ENCODE measurements around the gene LRRN2. TPM values are rescaled to one million over a fixed set of nuclear protein-coding genes. Genes with fewer than 3 reads are reported as not detected.
"Not testable (repeated sequence)": the region's sequence is repeated elsewhere in the genome, so short reads cannot be mapped to it uniquely, and the experiment has no call there.

The LRRN2 gene
- total and polyA plus RNA-seq, 5 donors from 2014 or later, result 0.02 to 0.03 TPM; not detected in 3

DNA sequence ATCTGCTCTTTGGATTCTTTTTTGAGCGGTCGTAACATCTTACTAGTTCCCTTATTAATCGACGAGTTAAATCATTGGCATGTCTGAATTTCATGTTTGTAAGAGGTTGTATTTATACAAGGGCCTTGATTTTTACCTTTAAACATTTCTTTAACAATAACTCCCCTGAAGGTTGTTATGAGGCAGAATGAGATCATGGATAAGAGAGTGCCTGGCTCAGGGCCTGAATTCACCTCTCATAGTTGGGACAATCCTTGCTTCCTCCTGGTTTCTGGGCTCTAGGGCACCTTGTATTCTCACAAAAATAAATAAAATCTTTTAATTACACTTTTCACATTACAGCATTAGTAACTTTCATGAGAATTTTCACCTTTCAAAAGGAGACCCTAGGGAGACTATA lies 113.9 kb downstream of the LRRN2 start:
- Histone ChIP-seq H3K9me3 (ENCODE audit: control insufficient read depth in 2 of 2, low read length in 2 of 2) (no peaks in the 10 kb centered on the region), H3K4me3 (ENCODE audit: low read depth, low read length) (no peak overlapping the region), H3K36me3 (ENCODE audit: control insufficient read depth, insufficient read depth, low read length) (peaks cover 32% of the 10 kb centered on the region), H3K27me3 (ENCODE audit: control insufficient read depth, insufficient read depth, low read length) (no peaks in the 10 kb centered on the region), H3K27ac (ENCODE audit: insufficient read depth, low read length, poor library complexity, severe bottlenecking) (no peak overlapping the region), H3K4me1 (ENCODE audit: control insufficient read depth, insufficient read depth, low read length, poor library complexity, severe bottlenecking) (no peaks in the 10 kb centered on the region)
- Mint-ChIP-seq H3K27ac (no peak overlapping the region), H3K27me3 (no peaks in the 10 kb centered on the region), H3K4me1 (peaks cover 0 to 8% (median 0%) of the 10 kb centered on the region in 4 donors), H3K9me3 (no peaks in the 10 kb centered on the region), H3K36me3 (peaks cover 43% of the 10 kb centered on the region), H3K4me3 (no peak overlapping the region)
- DNase-seq (no peak), ATAC-seq (ENCODE audit: low read depth in 2 of 2) (no peak)

DNA sequence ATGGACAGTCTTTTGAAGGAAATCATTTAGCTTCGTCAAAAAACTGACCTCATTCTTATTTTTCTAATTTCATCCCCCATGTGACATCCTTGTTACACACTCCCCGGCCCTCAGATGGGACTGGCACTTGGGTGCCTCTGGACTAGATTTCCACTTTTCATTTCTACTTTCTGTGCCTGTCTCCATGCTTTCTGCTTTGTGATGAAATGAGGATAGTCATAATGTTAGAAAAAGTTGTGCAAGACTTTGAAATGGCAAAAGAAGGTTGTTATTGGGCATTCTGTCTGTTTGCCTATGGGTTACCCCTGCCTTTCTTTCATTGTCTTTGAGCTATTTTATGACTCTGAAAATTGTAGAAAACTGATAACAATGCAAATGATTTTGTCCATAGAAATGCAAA lies 114.4 kb downstream of the LRRN2 start:
- H3K36me3 ChIP-seq (ENCODE audit: control insufficient read depth, insufficient read depth, low read length), result peaks cover 32% of the 10 kb centered on the region
- H3K4me3 Mint-ChIP-seq, result no peak overlapping the region

DNA sequence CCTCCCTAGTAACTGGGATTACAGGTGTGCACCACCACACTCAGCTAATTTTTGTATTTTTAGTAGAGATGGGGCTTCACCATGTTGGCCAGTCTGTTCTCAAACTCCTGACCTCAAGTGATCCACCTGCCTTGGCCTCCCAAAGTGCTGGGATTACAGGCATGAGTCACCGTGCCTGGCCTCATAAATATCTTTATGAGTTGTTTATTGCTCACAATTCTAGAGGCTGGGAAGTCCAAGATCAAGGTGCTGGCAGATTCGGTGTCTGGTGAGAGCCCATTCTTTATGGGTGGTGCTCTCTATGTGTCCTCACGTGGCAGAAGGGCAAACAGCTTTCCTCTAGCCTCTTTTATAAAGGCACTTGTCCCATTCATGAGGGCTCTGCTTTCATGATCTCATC lies 115.5 kb downstream of the LRRN2 start:
- ATAC-seq (ENCODE audit: low read depth in 2 of 2); H3K27ac ChIP-seq (ENCODE audit: insufficient read depth, low read length, poor library complexity, severe bottlenecking); H3K27me3 Mint-ChIP-seq; DNase-seq; H3K4me3 Mint-ChIP-seq; H3K9me3 ChIP-seq (ENCODE audit: control insufficient read depth in 2 of 2, low read length in 2 of 2); H3K9me3 Mint-ChIP-seq; H3K27me3 ChIP-seq (ENCODE audit: control insufficient read depth, insufficient read depth, low read length); H3K4me1 ChIP-seq (ENCODE audit: control insufficient read depth, insufficient read depth, low read length, poor library complexity, severe bottlenecking); H3K4me3 ChIP-seq (ENCODE audit: low read depth, low read length): not testable (repeated sequence)
- H3K36me3 ChIP-seq (ENCODE audit: control insufficient read depth, insufficient read depth, low read length), result peaks cover 32% of the 10 kb centered on the region
- H3K27ac Mint-ChIP-seq, result peak overlapping the region in 1 of 3 donors; percentile 30
- H3K4me1 Mint-ChIP-seq, result peaks cover 3 to 11% (median 8%) of the 10 kb centered on the region in 4 donors
- peaks cover 46% of the 10 kb centered on the region for H3K36me3 Mint-ChIP-seq

More for the DNA sequence above, 114.4 kb downstream of the LRRN2 start:
- Histone ChIP-seq H3K9me3 (ENCODE audit: control insufficient read depth in 2 of 2, low read length in 2 of 2) (no peaks in the 10 kb centered on the region), H3K27ac (ENCODE audit: insufficient read depth, low read length, poor library complexity, severe bottlenecking) (no peak overlapping the region), H3K4me3 (ENCODE audit: low read depth, low read length) (no peak overlapping the region), H3K4me1 (ENCODE audit: control insufficient read depth, insufficient read depth, low read length, poor library complexity, severe bottlenecking) (no peaks in the 10 kb centered on the region), H3K27me3 (ENCODE audit: control insufficient read depth, insufficient read depth, low read length) (no peaks in the 10 kb centered on the region)
- H3K36me3 Mint-ChIP-seq, result peaks cover 43% of the 10 kb centered on the region
- no peaks in the 10 kb centered on the region for H3K27me3 Mint-ChIP-seq
- peaks cover 0 to 4% (median under 1%) of the 10 kb centered on the region in 4 donors for H3K4me1 Mint-ChIP-seq
- no peak for ATAC-seq (ENCODE audit: low read depth in 2 of 2)
- no peak overlapping the region for H3K27ac Mint-ChIP-seq
- H3K9me3 Mint-ChIP-seq, result no peaks in the 10 kb centered on the region
- no peak for DNase-seq

DNA sequence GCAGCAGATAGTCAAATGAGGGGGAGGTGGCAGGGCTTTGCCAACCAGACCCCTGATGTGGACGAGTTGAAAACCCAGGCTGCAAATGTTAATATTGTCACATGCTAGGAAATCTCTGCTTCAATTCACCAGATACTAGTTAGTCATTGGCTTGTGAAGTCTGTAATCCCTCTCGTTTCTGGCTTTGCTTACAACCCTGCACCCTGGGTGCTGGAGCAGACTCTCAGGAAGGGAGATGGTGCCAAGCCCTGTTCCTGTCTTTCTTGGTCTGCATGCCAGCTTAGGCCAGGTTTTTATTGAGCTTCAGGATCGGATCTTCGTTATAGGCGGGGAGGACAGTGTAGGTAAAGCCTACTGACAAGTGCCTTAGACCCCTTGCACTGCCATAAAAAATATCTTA lies 116.1 kb downstream of the LRRN2 start:
- H3K4me3 ChIP-seq (ENCODE audit: low read depth, low read length), result no peak overlapping the region
- no peak for ATAC-seq (ENCODE audit: low read depth in 2 of 2)
- H3K27me3 Mint-ChIP-seq, result no peaks in the 10 kb centered on the region
- no peak for DNase-seq
- H3K27ac ChIP-seq (ENCODE audit: insufficient read depth, low read length, poor library complexity, severe bottlenecking), result no peak overlapping the region
- H3K9me3 Mint-ChIP-seq, result no peaks in the 10 kb centered on the region
- H3K9me3 ChIP-seq (ENCODE audit: control insufficient read depth in 2 of 2, low read length in 2 of 2), result no peaks in the 10 kb centered on the region
- peaks cover 11% of the 10 kb centered on the region for H3K4me1 ChIP-seq (ENCODE audit: control insufficient read depth, insufficient read depth, low read length, poor library complexity, severe bottlenecking)
- peaks cover 32% of the 10 kb centered on the region for H3K36me3 ChIP-seq (ENCODE audit: control insufficient read depth, insufficient read depth, low read length)
- peak overlapping the region in 2 of 3 donors; percentile 32 to 35 for H3K27ac Mint-ChIP-seq
- H3K27me3 ChIP-seq (ENCODE audit: control insufficient read depth, insufficient read depth, low read length), result no peaks in the 10 kb centered on the region
- H3K36me3 Mint-ChIP-seq, result peaks cover 44% of the 10 kb centered on the region
- H3K4me3 Mint-ChIP-seq, result no peak overlapping the region
- peaks cover 7 to 16% (median 12%) of the 10 kb centered on the region in 4 donors for H3K4me1 Mint-ChIP-seq

DNA sequence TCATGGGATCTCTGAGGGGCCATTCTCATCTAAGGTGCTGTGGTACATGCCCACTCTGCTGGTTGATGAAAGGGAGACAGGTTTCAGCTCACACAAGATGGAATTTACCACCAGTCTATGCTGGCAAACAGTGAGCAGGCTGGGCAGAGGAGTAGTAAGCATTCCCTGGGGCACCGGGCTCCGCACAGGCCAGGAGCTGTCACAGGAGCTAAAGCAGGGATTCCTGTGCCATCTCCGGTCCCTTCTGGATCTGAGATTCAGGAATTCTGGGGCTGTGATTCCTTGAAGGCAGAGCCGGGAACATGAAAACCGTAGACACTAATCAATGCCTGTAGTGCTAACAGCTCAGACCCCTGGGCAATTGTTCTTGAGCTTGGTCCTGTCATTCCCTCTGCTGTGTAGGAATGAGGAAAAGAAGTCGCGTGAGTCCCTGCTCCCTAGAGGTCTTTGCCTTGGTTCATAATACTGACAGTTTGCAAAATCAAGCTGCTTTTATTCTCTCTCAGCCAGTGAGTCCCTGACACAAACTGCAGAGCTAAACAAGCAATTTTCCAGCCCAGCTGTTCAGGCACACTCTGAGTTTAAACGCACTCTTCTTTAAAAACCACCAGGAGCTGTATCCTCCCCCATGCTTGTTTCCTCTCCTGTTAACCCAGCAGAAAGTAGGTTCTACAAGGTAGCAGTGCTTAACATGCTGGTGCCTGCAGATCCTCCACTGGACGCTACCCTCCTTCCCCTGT lies 116.8 kb downstream of the LRRN2 start:
- DNase-seq, result no peak
- Mint-ChIP-seq H3K36me3 (peaks cover 44% of the 10 kb centered on the region), H3K4me3 (no peak overlapping the region)

More for the DNA sequence above, 116.8 kb downstream of the LRRN2 start:
- H3K4me1 ChIP-seq (ENCODE audit: control insufficient read depth, insufficient read depth, low read length, poor library complexity, severe bottlenecking), result peaks cover 19% of the 10 kb centered on the region
- H3K4me1 Mint-ChIP-seq, result peaks cover 13 to 24% (median 17%) of the 10 kb centered on the region in 4 donors
- H3K27ac ChIP-seq (ENCODE audit: insufficient read depth, low read length, poor library complexity, severe bottlenecking), result no peak overlapping the region
- no peak for ATAC-seq (ENCODE audit: low read depth in 2 of 2)
- no peaks in the 10 kb centered on the region for H3K27me3 ChIP-seq (ENCODE audit: control insufficient read depth, insufficient read depth, low read length)
- no peaks in the 10 kb centered on the region for H3K9me3 Mint-ChIP-seq
- H3K27ac Mint-ChIP-seq, result peak overlapping the region in 1 of 3 donors; percentile 32
- H3K36me3 ChIP-seq (ENCODE audit: control insufficient read depth, insufficient read depth, low read length), result peaks cover 29% of the 10 kb centered on the region
- H3K9me3 ChIP-seq (ENCODE audit: control insufficient read depth in 2 of 2, low read length in 2 of 2), result no peaks in the 10 kb centered on the region
- H3K27me3 Mint-ChIP-seq, result no peaks in the 10 kb centered on the region
- no peak overlapping the region for H3K4me3 ChIP-seq (ENCODE audit: low read depth, low read length)

Other genes starting within 250 kb of the LRRN2 start
- 39.5 TPM for gene PIK3C2B, start 190.9 kb downstream of the LRRN2 start, total RNA-seq
- 1 to 10 TPM in 3 of 4 donors, under 1 TPM in 1; 0.90 to 2.2 (median 1.5) TPM for gene PIK3C2B, start 190.9 kb downstream of the LRRN2 start, polyA plus RNA-seq
- gene MDM4, start 169.3 kb downstream of the LRRN2 start, total RNA-seq, result 263 TPM
- gene MDM4, start 169.3 kb downstream of the LRRN2 start, polyA plus RNA-seq, result 10 to 100 TPM; 10.0 to 20.0 (median 11.3) TPM
- gene NFASC, start 185.1 kb upstream of the LRRN2 start, total RNA-seq, result not detected
- gene NFASC, start 185.1 kb upstream of the LRRN2 start, polyA plus RNA-seq, result not detected

Data from CD4-positive, CD25-positive, alpha-beta regulatory T cell (primary cell).